DMS153 (cell line): ENCODE data around the gene MAST4.
"Not testable (repeated sequence)": the region's sequence is repeated elsewhere in the genome, so short reads cannot be mapped to it uniquely, and the experiment has no call there.

ENCODE experiments used
- DNase-seq: peaks from one replicate; lab custom pipeline; 2025; lab: John Stamatoyannopoulos, UW

Gene MAST4

DNA sequence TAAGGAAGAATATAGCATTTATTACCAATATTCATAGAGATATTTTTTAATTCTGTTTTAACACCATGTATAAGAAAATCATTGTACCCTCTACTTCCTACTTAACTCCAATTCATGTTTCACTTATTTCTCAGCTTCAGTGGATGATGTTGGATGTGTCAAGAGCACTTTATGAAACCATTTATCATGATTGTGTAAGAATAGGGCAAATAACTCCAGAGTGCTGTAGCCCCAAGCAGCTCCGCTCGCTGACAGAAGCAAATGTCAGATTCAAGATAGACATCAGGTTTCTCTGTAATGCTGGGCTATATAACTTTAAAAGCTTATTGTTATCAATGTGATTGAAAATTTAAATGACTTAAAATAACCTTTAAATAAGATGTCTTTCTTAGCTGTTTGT, 50.4 kb downstream of the MAST4 start:
- no peak for DNase-seq

DNA sequence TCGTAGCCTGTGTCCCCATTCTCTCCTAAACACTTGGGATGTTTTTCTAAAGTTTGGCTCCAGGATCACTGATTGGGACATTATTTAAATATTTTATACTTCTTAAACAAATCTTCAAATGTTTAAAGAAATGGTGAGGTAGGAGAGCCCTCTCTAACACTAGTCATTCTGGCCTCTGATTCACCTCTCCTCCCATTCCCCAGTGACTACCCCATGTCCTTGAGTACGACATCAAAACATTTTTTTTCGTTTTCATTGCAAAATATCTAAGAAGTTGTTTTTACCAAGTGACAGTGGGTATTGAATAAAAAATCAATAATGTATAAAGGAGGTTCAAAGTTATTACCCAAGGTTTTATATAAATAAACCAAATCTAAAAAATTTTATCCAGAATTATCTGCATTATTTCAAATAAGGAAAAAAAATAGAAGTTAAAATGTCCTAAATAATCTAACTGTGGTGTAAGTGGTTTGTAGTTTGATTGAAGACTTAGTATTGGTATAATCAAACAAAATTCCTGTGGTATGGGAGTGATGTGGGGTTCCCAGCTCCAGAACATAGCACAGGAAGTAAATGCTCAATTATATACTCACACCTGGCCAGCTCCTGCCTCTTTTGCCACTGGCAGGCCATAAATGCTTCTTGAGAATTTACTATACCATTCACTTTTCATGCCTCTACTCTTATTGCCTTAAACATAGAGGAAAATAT, 51.1 kb downstream of the MAST4 start:
- no peak for DNase-seq

DNA sequence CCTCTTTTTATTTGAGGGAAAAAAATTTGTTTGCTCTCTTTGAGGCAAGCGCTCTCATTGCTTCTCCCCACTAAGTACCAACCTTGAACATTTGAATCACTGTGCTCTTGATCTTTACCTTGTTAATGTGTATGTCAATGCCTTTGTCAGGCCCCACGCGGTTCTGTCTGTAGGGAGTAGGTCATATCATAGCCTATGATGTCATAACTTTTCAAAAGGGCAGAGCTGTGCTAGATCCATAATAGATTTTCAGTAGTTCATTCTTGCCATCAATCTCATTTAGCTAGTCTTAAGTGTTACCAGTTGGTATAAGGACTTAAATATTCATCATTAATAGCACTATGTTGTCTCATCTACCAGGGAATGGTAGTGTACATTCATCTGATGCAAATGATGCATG, 56.6 kb downstream of the MAST4 start:
- no peak for DNase-seq

DNA sequence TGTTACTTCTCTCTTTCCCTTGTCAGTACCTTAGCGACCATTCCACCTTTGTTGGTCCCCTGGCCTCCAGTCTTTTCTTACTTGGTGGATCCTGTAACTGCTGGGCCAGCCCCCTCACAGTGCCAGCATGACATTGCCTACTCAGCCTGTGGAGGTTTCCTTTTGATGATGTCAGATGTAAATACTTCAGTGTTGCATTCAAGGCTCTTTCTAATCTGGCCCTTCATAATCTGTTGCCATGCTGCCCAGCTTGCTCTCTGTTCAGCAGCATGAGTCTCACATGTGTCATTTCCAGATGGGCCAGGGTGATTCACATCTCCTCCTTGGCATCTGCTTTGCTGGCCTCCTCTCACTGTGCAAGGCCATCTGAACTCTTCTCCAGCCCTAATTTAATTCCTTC, 57.1 kb downstream of the MAST4 start:
- DNase-seq, result no peak

DNA sequence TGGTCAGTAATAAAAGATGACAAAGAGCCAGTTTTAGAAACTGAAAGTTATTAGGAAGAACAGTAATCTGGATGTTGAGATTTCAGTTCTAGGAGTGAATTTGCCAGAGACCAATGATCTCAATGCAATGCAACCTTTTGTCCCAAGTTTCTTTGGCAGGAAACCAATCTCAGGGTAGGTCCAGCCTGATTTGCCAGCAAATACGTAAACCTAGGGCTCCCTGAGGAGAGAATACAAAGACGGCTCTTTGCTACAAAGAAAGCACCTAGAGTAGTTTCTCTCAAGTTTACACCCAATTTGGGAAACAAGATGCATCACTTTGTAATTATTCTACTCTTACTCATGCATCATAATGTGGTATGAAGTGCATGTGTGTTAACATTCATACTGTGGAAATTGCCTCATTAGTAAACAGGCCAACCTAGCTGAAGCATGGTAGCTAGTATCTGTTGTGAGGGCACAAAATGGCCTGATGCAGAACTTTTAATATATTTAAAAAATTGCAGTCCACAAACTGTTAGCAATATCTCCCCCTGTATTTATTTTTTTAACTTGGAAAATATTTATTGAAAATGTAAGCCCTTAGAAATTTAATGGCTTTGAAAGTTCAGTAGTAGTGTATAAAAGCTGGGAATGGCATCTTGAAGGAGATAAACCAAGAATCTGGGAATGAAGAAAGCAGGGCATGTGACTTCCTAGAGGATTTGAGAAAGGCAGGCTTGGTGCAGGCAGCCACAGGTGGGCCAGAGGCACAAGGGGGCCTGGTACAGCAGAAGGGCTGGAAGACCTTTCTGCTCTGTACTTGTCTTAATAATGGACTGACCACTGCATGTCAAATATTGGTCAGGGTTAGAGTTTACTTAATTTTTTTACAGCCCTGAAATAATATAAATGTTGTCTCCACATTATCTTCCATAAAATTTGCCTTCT, 59.5 kb downstream of the MAST4 start:
- no peak for DNase-seq

DNA sequence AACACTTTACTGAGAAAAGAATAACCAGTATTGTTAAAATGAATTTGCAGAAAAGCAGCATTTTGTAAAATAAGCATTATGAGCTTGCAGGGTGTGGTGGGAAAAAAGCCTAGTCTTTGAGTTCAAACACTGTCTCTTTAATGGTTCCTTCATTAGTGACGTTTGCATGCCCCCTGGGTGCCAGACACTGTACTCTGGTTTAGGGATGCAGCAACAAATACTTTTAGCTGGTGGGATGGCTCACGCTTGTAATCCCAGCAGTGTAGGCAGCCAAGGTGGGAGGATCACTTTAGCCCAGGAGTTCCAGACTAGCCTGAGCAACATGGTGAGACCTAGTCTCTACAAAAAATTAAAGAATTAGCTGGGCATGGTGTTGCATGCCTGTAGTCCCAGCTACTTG, 62.3 kb downstream of the MAST4 start:
- no peak for DNase-seq

DNA sequence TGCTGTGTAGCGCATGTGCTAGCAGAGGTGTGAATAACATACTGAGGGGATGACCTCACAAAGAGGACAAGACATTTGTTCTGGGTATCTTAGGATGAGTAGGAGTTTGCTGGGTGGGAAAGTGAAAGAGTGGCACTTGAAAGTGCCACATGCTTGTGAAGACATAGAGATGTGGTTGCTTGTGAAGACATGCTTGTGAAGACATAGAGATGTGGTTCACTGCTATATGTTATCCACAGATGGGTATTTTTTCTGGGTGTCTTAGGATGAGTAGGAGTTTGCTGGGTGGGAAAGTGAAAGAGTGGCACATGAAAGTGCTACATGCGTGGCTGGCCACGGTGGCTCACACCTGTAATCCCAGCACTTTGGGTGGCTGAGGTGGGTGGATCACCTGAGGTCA, 63.6 kb downstream of the MAST4 start:
- DNase-seq, result no peak

DNA sequence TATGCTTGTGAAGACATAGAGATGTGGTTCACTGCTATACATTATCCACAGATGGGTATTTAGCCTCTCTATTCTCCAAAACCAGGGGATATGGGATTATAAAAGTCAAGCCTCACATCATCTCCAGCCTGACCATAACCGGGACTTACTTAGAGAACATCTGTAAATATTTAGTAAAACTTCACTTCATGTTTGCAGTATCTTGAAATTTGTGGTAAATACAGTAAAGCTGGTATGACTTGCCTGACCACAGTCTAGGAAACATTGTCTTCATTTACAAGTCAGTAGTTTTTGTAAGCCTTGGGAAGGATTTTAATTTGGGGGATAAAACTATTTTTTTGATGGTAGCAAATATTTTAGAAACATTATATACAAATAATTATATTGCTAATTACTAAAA, 64.2 kb downstream of the MAST4 start:
- DNase-seq, result no peak

DNA sequence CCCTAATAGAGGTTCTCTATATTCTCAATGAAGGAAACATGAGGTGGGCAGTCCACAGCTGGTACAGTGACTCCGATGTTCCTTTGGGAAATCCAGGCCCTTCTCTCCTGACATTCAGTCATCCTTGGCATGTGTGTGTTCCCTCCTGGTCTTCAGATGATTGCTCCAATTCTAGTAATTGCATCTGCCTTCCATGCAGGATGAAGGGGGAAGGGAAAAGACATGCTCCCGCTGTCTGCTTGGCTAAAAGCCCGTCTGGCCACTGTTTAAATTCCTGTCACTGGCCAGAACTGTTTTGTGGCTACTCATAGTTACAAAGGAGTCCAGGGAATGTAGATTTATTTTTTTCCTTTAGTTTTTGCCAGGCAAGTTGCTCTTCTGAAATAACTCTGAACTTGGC, 65.0 kb downstream of the MAST4 start:
- no peak for DNase-seq

DNA sequence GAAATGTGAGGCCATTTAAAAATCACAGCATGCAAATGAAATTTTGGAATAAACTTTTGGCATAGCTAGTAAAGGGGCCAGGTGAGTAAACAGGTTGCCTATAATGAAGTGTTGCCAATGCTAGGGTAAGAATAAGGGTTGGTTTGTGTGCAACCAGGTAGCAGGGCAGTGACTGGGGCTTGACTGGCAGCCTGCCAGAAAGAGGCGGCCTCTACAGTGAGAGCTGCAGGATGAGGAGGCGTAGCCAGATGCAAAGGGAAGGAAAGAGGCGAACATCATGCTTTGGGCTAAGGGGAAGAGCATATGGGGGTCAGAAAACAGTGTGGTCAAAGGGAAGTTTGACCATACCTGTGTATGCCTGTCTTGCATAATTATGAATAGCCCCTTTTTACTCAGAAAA, 70.6 kb downstream of the MAST4 start:
- peak; percentile 41 for DNase-seq

DNA sequence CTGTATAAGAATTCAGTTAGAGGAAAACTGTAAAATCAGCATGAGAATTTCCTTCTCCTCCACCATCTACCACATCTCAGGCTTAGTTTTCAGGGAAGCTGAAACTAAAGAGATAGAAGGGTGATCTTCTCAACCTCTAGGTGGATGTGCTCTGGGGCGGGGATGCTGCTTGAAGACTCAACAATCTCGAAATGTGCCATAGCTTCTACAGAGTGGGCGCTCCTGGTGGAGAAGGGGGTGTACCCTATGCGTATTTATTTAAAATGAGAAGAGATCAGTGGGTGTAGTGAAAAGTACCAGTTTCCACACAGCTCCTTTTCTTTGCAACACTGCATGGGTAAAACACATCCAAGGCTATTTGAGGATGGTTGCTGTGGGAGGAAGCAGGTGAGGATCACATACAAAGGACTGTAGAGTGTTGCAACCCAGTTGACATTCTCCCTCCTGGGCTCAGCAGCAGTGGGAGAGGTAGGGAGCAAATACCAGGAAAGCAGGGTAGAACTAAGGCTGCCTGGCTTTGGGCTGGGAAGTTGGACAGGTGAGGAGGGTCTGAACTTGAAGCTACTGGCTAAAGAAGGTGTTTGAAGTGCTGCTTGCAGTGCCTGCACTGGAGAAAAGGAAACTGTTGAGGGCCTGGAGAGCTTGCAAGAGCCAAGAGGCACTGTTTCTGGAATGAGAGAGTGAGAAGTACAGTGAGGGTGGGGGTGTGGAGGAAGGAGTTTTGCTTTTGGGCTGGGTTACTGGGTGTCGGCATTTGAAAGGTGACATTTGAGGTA, 73.1 kb downstream of the MAST4 start:
- DNase-seq, result no peak

DNA sequence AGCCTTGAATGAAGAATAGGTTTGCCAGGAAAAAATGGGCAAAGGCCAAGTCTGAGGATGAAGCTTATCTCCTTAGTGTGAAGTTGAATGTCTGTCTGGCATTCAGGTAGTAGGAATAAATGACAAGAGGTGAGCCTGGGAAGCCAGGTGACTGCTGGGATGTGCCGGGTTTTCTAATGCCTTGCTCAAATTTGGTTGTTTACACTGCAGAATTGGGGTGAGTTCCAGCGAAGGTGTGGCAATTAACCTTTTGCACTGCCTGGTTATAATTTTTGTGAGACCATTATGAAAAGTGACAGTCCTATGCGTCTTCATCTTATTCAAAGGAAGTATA, 73.6 kb downstream of the MAST4 start:
- no peak for DNase-seq

DNA sequence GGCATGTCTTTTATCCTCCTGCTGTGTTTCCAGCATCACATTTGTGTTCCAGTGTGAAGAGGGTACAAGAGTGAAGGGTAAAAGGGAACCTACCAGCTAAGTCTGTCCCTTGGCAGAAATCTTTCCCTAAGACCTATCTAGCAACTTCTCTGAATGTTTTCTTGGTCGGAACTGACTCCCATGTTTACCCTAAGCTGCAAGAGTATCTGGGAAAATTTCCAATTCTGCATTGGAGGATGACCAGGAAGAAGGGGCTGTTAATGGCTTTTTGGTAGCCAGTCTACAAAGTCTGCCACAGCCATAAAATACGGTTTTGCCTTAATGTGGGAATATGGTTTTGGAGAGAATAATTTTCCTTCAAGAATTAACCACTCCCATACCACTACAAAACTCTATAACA, 75.1 kb downstream of the MAST4 start:
- no peak for DNase-seq

DNA sequence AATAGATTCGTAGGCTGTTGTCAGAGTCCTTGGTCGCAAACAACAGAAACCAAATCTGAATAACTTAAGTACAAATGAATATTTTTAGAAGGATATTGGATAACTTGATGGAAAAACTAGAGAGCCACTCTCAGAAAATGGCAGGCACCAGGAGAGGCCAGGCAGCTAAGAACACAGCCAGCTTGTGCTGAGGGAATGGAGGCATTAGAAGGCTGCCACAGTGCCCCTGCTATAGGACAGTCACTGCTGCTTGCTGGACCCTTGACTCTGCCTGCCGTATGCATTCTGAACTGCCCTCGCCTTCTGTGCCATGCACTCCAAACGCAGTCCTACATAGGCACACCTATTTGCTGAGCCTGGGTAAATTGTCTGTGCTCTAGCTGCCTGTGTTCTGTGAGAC, 78.6 kb downstream of the MAST4 start:
- DNase-seq, result no peak

DNA sequence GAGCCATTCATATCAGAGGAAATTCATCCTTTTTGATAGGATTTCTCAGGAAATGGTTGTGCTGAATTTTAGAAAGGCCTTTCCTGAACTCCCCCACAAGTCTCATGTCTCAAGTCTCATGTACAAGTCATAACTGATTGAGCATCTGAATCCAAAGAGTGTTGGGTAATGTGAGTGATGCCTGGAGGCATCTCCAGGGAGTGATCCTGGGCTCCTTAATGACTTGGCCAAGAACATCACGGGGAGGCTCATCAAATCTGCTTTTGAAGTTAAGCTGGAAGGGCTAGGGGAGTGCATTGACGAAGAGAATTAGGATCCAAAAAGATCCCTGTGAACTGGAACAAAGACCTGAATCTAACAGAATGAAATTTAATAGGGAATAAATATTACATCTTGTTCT, 79.2 kb downstream of the MAST4 start:
- DNase-seq, result no peak

DNA sequence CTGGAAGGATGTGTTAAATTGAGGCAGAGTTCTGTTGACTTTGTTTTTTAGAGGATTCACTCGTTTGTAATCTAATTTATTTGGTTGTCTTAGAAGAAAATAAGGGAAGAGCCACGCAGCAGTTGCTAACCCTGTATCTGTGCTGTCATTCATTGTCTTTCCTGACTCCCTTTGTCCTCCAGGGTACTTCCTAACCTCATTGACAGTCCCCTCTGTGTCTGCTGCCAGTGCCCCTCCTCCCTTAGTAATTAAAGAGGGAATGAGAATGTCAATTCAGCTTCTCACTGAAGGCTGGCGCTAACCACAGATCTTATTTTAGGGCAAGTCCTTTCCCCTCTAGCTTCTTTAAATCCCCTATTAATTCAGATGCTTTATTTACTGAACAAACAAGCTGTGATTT, 84.0 kb downstream of the MAST4 start:
- DNase-seq, result no peak

DNA sequence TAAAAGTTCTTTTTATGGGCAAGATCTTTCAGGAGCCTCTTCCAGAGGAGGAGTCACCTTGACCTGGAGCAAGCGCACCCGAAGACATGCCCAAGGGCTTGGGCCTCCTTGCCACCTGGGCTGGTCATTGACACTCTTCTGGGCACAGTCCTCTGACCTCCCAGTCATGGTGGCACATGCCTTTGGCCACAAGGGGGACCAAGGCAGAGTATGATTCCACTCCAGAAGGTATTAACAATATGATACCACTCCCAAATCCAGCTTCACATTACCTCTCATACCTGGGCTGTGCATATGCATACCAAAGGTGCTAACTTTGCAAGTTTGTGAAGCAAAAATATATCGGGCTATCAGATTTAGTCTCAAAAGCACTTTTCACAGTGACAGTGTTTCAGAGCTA, 84.6 kb downstream of the MAST4 start:
- DNase-seq, result no peak

DNA sequence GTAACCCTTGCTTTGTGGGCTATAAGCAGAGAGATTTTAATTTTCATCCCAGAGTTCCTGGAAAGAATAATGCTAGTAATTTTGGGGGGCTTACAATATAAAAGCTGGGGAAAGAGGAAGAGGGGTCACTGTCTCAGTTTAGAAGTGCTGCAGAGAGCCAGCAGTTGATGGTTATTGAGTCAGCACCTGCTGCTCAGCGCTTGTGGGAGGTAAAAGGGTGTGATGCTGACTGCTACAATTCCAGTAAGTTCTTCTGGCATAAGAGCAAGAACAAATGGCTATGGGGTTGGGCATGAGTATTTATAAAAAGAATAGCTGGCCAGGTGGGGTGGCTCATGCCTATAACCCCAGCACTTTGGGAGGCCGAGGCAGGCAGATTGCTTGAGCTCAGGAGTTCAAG, 88.5 kb downstream of the MAST4 start:
- no peak for DNase-seq

DNA sequence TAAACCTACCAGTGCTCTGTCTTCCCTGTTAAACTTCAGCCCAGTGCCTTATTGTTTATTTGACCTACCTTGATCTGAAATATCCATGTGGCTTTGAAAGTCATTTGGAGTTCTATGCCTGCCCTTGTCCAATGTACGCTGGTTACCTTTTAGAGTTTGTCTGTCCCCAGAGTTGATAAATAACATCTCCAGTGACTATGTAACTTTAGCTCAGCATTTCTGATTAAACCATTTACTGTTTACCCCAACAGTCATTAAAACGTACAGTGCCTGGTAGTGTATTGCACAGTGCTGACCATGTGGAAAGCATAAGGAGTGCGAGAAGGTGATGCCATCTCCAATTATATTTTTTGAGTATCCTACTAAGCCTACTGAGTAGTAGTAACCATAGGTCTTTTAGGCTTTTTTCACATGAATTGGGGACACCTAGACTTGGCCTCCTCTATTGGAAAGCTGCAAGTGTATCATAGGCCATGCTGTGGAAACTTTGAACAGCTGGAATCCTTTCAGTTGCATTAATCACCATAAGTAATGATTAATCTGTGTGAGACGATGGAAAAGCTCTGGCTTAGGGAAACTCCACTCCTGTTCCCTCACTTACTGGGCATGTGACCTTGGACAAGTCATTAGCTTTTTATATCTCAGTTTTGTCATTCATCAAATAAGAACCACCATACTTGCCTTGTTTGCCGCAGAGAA, 93.5 kb downstream of the MAST4 start:
- no peak for DNase-seq

DNA sequence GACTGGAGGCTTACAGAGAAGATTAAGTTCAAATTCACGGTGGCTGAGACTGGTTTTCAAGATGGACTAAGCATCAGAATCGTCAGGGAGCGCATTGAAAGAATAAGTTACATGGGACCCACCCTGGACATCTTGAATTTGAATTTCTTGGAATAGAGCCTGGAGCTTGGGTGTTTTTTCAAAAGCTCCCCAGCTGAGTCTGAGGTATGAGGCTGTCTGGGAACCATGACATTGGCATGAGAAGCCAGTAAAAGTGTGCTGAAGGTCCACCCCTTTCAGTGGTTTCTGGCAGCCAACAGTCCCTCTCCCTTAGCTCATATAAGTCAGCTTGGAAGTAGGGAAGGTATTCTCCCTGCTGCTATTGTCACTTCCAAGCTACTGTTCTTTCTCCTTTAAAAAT, 97.8 kb downstream of the MAST4 start:
- DNase-seq, result no peak

DNA sequence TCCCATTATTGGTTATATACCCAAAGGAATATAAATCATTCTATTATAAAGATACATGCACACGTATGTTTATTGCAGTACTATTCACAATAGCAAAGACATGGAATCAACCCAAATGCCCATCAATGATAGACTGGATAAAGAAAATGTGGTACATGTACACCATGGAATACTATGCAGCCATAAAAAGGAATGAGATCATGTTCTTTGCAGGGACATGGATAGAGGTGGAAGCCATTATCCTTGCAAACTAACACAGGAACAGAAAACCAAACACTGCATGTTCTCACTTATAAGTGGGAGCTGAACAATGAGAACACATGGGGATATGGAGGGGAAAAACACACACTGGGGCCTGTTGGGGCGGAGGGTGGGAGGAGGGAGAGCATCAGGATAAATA, 99.6 kb downstream of the MAST4 start:
- not testable (repeated sequence) for DNase-seq
